ENCODE measurements around the gene HLA-DPA1.
A peak's percentile ranks its signal among the peaks of the same experiment; 100 is the strongest.

The HLA-DPA1 gene

GRCh38 chr6:33061987-33062386 lies 11.5 kb downstream of the HLA-DPA1 start:
- DNase-seq, result peak; percentile 22

- DNase-seq, result no peak
Observed at GRCh38 chr6:33057222-33058150, 16.0 kb downstream of the HLA-DPA1 start.

GRCh38 chr6:33053230-33053629 lies 20.2 kb downstream of the HLA-DPA1 start:
- no peak for DNase-seq

- no peak for DNase-seq
Observed at GRCh38 chr6:33052627-33053026, 20.8 kb downstream of the HLA-DPA1 start.

- DNase-seq, result no peak
Observed at GRCh38 chr6:33050014-33050810, 23.2 kb downstream of the HLA-DPA1 start.

GRCh38 chr6:33049323-33050013 lies 24.0 kb downstream of the HLA-DPA1 start:
- peak; percentile 4 for DNase-seq

- no peak for DNase-seq
Observed at GRCh38 chr6:33040157-33040556, 33.3 kb downstream of the HLA-DPA1 start.

GRCh38 chr6:33036535-33036934 lies 36.9 kb downstream of the HLA-DPA1 start:
- DNase-seq, result no peak

- no peak for DNase-seq
Observed at GRCh38 chr6:33034554-33034953, 38.9 kb downstream of the HLA-DPA1 start.

- no peak for DNase-seq
Observed at GRCh38 chr6:33030245-33030644, 43.2 kb downstream of the HLA-DPA1 start.

- DNase-seq, result peak; percentile 9
Observed at GRCh38 chr6:33029328-33030184, 43.9 kb downstream of the HLA-DPA1 start.

- DNase-seq, result no peak
Observed at GRCh38 chr6:33028220-33028849, 45.1 kb downstream of the HLA-DPA1 start.

- DNase-seq, result no peak
Observed at GRCh38 chr6:33024521-33024920, 48.9 kb downstream of the HLA-DPA1 start.

GRCh38 chr6:33023536-33023935 lies 49.9 kb downstream of the HLA-DPA1 start:
- no peak for DNase-seq

GRCh38 chr6:33021917-33022316 lies 51.5 kb downstream of the HLA-DPA1 start:
- DNase-seq, result no peak

- DNase-seq, result no peak
Observed at GRCh38 chr6:33019372-33019771, 54.1 kb downstream of the HLA-DPA1 start.

- DNase-seq, result peak; percentile 48
Observed at GRCh38 chr6:33018904-33019303, 54.5 kb downstream of the HLA-DPA1 start.

GRCh38 chr6:33018418-33018817 lies 55.0 kb downstream of the HLA-DPA1 start:
- no peak for DNase-seq

- no peak for DNase-seq
Observed at GRCh38 chr6:33017694-33018353, 55.6 kb downstream of the HLA-DPA1 start.

- no peak for DNase-seq
Observed at GRCh38 chr6:33017018-33017417, 56.4 kb downstream of the HLA-DPA1 start.

GRCh38 chr6:33015798-33016197 lies 57.7 kb downstream of the HLA-DPA1 start:
- DNase-seq, result no peak

Measured in hematopoietic multipotent progenitor cell treated with erythropoietin and hydrocortisone succinate and interleukin-3 and kit ligand, for 8 days (in vitro differentiated cells).